ENCODE data around the gene AP1S1.
"Not testable (repeated sequence)": the region's sequence is repeated elsewhere in the genome, so short reads cannot be mapped to it uniquely, and the experiment has no call there.

Gene AP1S1

DNA sequence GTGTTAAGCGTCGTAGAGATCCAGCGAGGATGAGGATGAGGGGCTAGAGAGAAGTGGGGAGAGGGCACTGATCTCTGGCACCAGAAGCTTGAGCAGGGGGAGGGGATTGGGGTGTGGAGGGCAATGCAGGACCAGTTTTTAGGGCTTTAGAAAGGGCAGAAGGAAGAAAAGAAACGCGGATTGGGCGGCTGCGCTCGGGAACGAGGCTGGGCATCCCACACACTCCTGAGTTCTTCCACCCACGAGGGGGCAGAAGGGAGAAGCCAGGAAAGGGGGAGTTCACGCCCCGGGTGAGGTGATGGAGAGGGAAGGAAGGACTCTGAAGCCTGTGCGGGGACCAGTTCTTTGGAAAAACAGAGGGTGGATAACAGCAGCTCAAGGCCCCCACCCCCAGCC is 17.2 kb downstream of the AP1S1 start:
- DNase-seq = no peak

DNA sequence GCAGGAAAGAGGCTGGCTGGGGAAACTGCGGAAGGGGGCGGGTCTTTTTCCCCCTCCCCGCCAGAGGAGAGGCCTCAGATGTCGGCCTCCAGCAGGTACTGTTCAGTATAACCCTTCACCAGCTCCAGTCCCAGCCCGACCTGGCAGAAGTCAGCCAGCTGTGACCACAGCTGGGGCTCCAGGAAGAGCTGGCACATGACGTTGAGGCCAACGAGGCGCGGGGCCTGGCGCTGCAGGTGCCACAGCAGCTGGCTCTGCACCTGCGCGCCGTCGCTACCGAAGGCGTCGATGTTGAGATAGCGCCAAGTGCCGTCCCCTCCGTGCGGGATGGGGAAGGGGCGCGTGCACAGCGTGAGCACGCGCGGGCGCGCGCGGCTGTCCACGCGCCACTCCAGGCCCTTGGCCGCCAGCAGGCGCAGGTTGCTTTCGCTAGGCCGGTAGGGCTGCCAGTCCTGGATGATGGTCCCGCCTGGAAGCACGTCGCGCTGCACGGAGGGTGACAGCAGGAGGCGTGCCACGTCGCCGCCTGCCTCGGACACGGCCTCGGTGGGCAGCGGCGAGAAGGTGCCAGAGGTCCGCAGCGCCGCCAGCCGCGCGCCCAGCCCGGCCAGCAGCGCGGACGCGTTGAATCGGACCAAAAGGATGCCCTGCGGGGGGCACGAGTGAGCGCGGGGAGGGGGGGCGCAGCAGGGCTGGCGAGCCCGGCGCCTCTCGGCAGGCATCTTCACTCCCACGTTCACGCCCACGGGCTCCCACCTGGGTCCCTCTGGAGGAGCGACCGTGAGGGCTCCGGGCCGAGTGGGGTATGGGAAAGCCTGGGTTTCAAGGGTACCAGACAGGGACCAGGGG is 18.0 kb downstream of the AP1S1 start:
- no peak for DNase-seq

DNA sequence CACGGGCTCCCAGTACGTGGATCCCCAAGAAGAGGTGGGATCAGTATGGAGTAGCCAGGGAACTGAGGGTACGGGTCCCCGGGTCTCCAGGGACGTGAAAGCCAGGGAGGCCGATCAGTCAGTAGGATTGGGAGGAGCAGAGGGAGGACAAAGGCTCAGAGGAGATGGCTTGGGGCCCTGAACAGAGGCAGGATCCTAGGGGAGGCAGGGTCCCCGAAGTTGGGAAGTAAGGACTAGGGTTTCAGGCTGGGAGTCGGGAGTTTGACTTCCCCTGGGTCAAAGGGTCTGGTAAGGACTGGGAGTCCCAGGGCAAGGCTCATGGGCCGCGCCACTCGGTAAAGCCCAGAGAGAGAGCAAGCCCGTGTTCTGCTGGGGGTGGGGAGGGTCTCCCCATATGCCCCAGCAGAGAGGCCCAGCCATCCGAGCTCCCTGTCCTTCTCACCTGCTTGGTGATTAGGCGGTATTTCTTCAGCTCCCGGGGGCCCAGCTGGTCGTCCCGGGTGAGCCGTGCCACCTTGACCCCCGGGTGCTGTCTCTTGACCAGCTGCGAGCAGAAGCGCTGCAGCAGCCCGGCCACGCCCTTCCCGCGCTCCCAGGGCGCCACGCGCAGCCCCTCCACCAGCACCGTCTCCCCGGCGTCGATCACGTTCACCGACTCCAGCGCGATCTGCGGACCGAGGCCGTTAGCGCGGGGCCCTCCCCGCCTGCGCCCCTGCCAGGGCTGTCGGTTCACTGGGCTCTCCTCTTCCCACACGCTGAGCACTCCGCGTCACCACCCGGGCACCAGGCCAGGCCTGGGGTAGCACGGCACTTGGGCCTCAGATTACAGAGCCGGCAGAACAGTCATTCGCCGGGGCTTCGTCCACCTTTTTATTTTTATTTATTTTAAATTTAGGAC is 18.8 kb downstream of the AP1S1 start:
- peak; percentile 68 for DNase-seq

DNA sequence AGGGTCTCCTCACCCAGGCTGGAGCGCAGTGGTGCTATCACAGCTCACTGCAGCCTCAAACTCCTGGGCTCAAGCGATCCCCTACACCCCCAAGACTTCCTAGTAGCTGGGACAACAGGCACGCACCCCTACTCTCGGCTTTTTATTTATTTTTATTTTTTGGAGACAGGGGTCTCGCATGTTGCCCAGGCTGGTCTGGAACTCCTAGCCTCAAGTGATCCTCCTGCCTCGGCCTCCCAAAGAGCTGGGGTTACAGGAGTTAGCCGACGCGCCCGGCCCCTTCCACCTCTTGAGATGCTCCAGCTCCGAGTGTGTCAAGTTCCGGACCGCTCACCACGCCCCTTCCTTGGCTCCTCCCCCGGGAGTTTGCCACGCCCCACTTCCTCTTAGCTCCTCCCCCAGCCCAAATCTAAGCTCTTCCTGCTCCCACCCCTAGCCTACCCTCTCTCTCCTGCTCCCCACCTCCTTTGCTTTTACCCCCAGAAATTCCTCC is 19.5 kb downstream of the AP1S1 start:
- peak; percentile 53 for DNase-seq

DNA sequence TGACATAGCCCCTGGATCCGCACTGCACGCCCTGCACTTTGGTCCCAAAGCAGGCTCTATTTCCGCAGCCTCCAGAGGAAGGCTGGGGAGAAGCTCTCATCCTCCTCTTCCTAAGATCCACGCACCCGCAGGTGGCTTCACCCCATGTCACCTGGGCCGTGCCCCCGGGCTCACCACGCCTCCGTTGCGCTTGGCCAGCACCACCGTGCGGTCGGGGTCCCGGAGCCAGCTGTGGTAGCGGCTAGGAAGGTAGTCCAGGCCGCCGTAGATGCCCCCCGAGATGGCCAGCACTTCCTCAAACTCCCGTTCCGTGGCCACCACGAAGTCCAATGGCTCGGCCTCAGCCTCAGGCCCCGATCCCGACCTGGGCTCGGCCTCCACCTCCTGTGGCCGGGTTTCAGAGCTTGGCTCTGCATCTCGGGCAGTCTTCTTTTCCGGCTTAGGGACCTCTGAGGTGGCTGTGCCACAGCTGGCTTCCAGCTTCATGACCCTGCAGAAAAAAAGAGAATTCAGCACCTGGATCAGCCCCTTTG is 20.1 kb downstream of the AP1S1 start:
- DNase-seq = no peak

GRCh38 chr7:101175664-101176063 is 21.4 kb downstream of the AP1S1 start:
- no peak for DNase-seq

- DNase-seq = no peak
Observed at GRCh38 chr7:101177644-101178043, 23.4 kb downstream of the AP1S1 start.

GRCh38 chr7:101179117-101179516 is 24.8 kb downstream of the AP1S1 start:
- DNase-seq = no peak

- DNase-seq = no peak
Observed at GRCh38 chr7:101179713-101180112, 25.4 kb downstream of the AP1S1 start.

DNA sequence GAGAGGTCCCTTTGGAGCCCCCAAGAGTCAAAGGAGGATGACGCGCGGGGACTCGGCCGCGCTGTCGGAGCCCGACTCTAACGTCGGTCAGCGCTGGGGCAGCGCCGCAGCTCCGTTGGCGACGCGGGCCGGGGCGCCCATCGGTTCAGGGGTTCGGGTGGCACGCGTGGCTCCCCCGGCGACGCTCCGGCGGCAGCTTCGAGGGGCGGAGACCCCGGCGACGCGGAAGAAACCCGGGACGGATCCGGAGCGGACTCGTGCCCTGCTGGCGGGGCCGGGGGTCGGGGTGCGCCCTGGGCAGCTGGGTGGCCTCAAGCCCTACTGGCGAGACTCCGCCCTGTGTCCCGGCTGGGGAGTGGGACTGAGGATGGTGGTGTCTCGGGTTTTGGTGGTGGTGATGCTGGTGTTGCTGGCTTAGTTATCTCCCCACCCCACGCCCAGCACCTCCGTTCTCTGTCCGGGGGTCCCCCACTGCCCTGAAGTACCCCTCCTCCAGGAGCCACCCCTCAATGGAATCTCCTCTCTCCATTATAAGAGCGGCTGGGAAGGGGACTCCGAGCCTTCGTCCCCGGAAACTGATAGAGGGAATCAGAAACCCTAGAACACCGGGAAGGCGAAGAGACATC is 26.0 kb downstream of the AP1S1 start, which contains the start of gene NAT16:
Gene NAT16 (minus strand): TSS at position 164 of the 626 bp plus-strand sequence. CDS start 5,486 bp downstream, outside the sequence.
- DNase-seq = no peak

GRCh38 chr7:101185258-101185839 is 31.1 kb downstream of the AP1S1 start:
- DNase-seq = peak; percentile 77

- DNase-seq = no peak
Observed at GRCh38 chr7:101186194-101186593, 31.9 kb downstream of the AP1S1 start.

GRCh38 chr7:101186844-101187428 is 32.7 kb downstream of the AP1S1 start:
- no peak for DNase-seq

DNA sequence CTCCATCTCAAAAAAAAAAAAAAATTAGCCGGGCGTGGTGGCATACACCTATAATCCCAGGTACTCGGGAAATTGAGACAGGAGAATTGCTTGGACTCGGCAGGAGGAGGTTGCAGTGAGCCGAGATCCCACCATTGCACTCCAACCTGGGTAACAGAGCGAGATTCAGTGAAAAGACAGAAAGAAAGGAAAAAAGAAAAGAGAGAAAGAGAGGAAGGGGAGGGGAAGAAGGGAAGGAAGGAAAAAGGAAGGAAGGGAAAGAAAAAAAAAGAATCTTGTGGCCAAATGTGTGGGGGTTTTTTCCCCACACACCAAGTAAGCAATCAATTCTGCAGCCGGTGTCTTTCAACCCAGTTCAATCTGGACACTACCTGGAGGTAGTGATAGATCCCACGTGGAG is 34.8 kb downstream of the AP1S1 start:
- no peak for DNase-seq

- no peak for DNase-seq
Observed at GRCh38 chr7:101195884-101196283, 41.6 kb downstream of the AP1S1 start.

- no peak for DNase-seq
Observed at GRCh38 chr7:101197991-101198390, 43.7 kb downstream of the AP1S1 start.

DNA sequence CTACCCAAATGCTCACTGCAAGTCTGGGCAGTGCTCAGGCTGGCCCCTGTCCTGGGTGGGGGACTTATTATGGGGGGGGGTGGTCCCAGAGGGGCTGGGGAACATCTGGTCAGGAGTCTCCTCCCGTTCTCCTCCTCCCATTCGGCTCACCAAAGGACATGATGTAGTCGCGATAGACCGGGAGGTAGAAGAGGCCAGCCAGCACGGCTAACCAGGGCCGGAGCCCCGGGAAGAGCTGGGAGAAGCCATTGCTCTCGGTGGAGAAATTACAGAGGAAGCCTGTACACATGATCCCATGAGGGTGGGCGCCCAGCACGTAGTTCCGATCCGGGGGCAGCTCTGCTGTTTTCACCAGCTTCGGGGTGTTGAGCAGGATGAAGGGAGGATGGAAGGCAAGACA is 44.2 kb downstream of the AP1S1 start:
- DNase-seq = no peak

DNA sequence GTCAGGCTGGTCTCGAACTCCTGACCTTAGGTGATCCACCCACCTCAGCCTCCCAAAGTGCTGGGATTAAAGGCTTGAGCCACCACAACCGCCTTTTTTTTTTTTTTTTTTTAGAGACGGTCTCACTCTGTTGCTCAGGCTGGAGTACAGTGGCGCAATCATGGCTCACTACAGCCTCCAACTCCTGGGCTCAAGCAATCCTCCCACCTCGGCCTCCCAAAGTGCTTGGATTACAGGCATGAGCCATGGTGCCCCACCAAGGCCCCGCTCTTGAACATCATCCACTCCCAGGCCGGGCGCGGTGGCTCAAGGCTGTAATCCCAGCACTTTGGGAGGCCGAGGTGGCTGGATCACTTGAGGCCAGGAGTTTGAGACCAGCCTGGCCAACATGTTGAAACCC is 45.2 kb downstream of the AP1S1 start:
- DNase-seq = not testable (repeated sequence)

- no peak for DNase-seq
Observed at GRCh38 chr7:101200504-101200861, 46.2 kb downstream of the AP1S1 start.

GRCh38 chr7:101200862-101201599 is 46.8 kb downstream of the AP1S1 start, which contains the start of gene MOGAT3:
Gene MOGAT3, minus strand, starts transcription at chr7:101201036. Its CDS starts 182 bp downstream, at chr7:101200854.
- no peak for DNase-seq
